Astrocyte (in vitro differentiated cells and primary cell): ENCODE measurements around the gene LYST. TPM values are rescaled to one million over a fixed set of nuclear protein-coding genes. Genes with fewer than 3 reads are reported as not detected.

Experiments
- DNase-seq: peaks from one replicate; pipeline ENCODE4 v3.0.0-alpha.2; 2010; ENCODE audit warnings: low read depth
- FAIRE-seq: peaks from 2 replicates; lab custom pipeline; 2011; peaks lifted over from hg19 to GRCh38; lab: Jason Lieb, UNC
- H2AFZ ChIP-seq: 2 replicates; pipeline ENCODE4 v1.6.0; 2012; ENCODE audit warnings: low read depth, low read length, inconsistent platforms
- H3K27ac ChIP-seq: 2 replicates; pipeline ENCODE4 v1.5.1; 2011; ENCODE audit warnings: low read depth, low read length, inconsistent platforms
- H3K27me3 ChIP-seq: 2 replicates; pipeline ENCODE4 v1.6.0; 2011; ENCODE audit warnings: low read length, inconsistent platforms; ENCODE audit not compliant: insufficient read depth
- H3K36me3 ChIP-seq: 2 replicates; pipeline ENCODE4 v1.5.1; 2011; ENCODE audit warnings: low read length, inconsistent platforms; ENCODE audit not compliant: insufficient read depth
- H3K4me1 ChIP-seq: 2 replicates; pipeline ENCODE4 v1.5.1; 2011; ENCODE audit warnings: low read length, inconsistent platforms; ENCODE audit not compliant: insufficient read depth
- H3K4me2 ChIP-seq: 2 replicates; pipeline ENCODE4 v1.6.0; 2012; ENCODE audit warnings: low read length, inconsistent platforms
- H3K4me3 ChIP-seq: 2 replicates; pipeline ENCODE4 v1.5.1; 2011; ENCODE audit warnings: low read depth, mild to moderate bottlenecking, low read length, inconsistent platforms; ENCODE audit not compliant: insufficient read depth
- H3K79me2 ChIP-seq: 2 replicates; pipeline ENCODE4 v1.6.0; 2012; ENCODE audit warnings: mild to moderate bottlenecking, low read length, inconsistent platforms; ENCODE audit not compliant: insufficient read depth
- H3K9ac ChIP-seq: 2 replicates; pipeline ENCODE4 v1.6.0; 2012; ENCODE audit warnings: mild to moderate bottlenecking, low read length, inconsistent platforms
- H3K9me3 ChIP-seq: 2 replicates; pipeline ENCODE4 v1.5.1; 2012; ENCODE audit warnings: low read depth, mild to moderate bottlenecking, low read length, inconsistent platforms; ENCODE audit not compliant: insufficient read depth
- H4K20me1 ChIP-seq: 2 replicates; pipeline ENCODE4 v1.6.0; 2012; ENCODE audit warnings: low read length, inconsistent platforms; ENCODE audit not compliant: insufficient read depth
- H3K27ac Mint-ChIP-seq: one replicate; pipeline ENCODE4 v1.8.0; 2021; ENCODE audit warnings: mild to moderate bottlenecking, mixed read lengths; ENCODE audit not compliant: unreplicated experiment
- H3K27me3 Mint-ChIP-seq: one replicate; pipeline ENCODE4 v1.8.0; 2021; ENCODE audit warnings: low read depth, mixed read lengths; ENCODE audit not compliant: unreplicated experiment
- H3K36me3 Mint-ChIP-seq: one replicate; pipeline ENCODE4 v1.8.0; 2021; ENCODE audit warnings: low read depth, mixed read lengths; ENCODE audit not compliant: unreplicated experiment
- H3K4me1 Mint-ChIP-seq: one replicate; pipeline ENCODE4 v1.8.0; 2021; ENCODE audit warnings: low read depth, mixed read lengths; ENCODE audit not compliant: unreplicated experiment
- H3K4me3 Mint-ChIP-seq: one replicate; pipeline ENCODE4 v1.8.0; 2021; ENCODE audit warnings: mild to moderate bottlenecking, moderate library complexity, mixed read lengths; ENCODE audit not compliant: unreplicated experiment
- H3K9me3 Mint-ChIP-seq: one replicate; pipeline ENCODE4 v1.8.0; 2021; ENCODE audit warnings: mild to moderate bottlenecking, mixed read lengths; ENCODE audit not compliant: unreplicated experiment
- EZH2 ChIP-seq: IDR thresholded peaks from 2 replicates; pipeline ENCODE4 v1.6.1; 2012; ENCODE audit warnings: mild to moderate bottlenecking, low read length, inconsistent platforms; ENCODE audit not compliant: insufficient read depth
- total RNA-seq: library from RNA; stranded (reverse); gene quantifications from 2 replicates; pipeline ENCODE4 v1.2.1, GENCODE V29; 2021
- TF ChIP-seq, protein P1 (sequence below): IDR thresholded peaks from 2 replicates; pipeline ENCODE4 v1.5.1; 2011; ENCODE audit warnings: low read depth, mild to moderate bottlenecking, inconsistent platforms, low read length, moderate library complexity; ENCODE audit not compliant: insufficient read depth

Gene LYST
- total RNA-seq, 1 donor from 2014 or later = 15.7 TPM

DNA sequence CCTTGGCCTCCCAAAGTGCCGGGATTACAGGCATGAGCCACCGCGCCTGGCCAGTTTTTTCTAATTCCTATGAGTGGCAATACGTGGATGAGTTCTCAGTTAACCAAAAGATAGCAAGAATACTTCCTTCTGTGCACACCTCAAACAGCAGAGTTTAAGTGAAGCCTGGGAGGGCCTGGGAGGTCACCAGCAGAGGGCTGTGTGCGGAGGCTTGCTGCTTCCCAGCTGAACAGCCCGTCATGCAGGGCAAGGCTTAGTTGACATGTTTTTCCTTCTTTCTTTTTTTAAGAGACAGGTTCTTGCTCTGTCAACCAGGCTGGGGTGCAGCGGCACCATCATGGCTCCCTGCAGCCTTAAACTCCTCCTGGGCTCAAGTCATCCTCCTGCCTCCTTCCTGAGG, 234.9 kb downstream of the LYST start:
- H3K36me3 Mint-ChIP-seq = no peaks in the 10 kb centered on the region

GRCh38 chr1:235628316-235629005, 238.2 kb downstream of the LYST start:
- Mint-ChIP-seq H3K4me1 (peaks cover 19% of the 10 kb centered on the region), H3K27me3 (peaks cover 11% of the 10 kb centered on the region), H3K36me3 (no peaks in the 10 kb centered on the region), H3K27ac (no peak overlapping the region), H3K4me3 (no peak overlapping the region), H3K9me3 (no peaks in the 10 kb centered on the region)
- no peak overlapping the region for H2AFZ ChIP-seq
- H3K9ac ChIP-seq = no peak overlapping the region
- H3K4me3 ChIP-seq = no peak overlapping the region
- FAIRE-seq = no peak
- no peaks in the 10 kb centered on the region for H3K9me3 ChIP-seq
- H3K79me2 ChIP-seq = no peaks in the 10 kb centered on the region
- TF ChIP-seq, protein P1, sequence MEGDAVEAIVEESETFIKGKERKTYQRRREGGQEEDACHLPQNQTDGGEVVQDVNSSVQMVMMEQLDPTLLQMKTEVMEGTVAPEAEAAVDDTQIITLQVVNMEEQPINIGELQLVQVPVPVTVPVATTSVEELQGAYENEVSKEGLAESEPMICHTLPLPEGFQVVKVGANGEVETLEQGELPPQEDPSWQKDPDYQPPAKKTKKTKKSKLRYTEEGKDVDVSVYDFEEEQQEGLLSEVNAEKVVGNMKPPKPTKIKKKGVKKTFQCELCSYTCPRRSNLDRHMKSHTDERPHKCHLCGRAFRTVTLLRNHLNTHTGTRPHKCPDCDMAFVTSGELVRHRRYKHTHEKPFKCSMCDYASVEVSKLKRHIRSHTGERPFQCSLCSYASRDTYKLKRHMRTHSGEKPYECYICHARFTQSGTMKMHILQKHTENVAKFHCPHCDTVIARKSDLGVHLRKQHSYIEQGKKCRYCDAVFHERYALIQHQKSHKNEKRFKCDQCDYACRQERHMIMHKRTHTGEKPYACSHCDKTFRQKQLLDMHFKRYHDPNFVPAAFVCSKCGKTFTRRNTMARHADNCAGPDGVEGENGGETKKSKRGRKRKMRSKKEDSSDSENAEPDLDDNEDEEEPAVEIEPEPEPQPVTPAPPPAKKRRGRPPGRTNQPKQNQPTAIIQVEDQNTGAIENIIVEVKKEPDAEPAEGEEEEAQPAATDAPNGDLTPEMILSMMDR = no peak
- TF ChIP-seq EZH2 = no peak
- no peak for DNase-seq
- H3K4me2 ChIP-seq = no peak overlapping the region
- H3K36me3 ChIP-seq = no peaks in the 10 kb centered on the region
- H3K4me1 ChIP-seq = peaks cover 19% of the 10 kb centered on the region
- no peaks in the 10 kb centered on the region for H4K20me1 ChIP-seq
- H3K27ac ChIP-seq = no peak overlapping the region
- no peaks in the 10 kb centered on the region for H3K27me3 ChIP-seq

More for the DNA sequence above, 234.9 kb downstream of the LYST start:
- peak overlapping the region; percentile 84 for H3K4me2 ChIP-seq
- H3K4me3 ChIP-seq = no peak overlapping the region
- H3K4me1 Mint-ChIP-seq = peaks cover 12% of the 10 kb centered on the region
- FAIRE-seq (no peak), DNase-seq (no peak)
- H3K27ac Mint-ChIP-seq = no peak overlapping the region
- no peaks in the 10 kb centered on the region for H3K27me3 ChIP-seq
- H2AFZ ChIP-seq = no peak overlapping the region
- H3K79me2 ChIP-seq = no peaks in the 10 kb centered on the region
- no peaks in the 10 kb centered on the region for H3K9me3 ChIP-seq
- no peaks in the 10 kb centered on the region for H4K20me1 ChIP-seq
- peaks cover 7% of the 10 kb centered on the region for H3K27me3 Mint-ChIP-seq
- H3K27ac ChIP-seq = no peak overlapping the region
- no peaks in the 10 kb centered on the region for H3K36me3 ChIP-seq
- peak overlapping the region; percentile 57 for H3K9ac ChIP-seq
- TF ChIP-seq EZH2 = no peak
- TF ChIP-seq, protein P1 = no peak
- no peak overlapping the region for H3K4me3 Mint-ChIP-seq
- no peaks in the 10 kb centered on the region for H3K9me3 Mint-ChIP-seq
- H3K4me1 ChIP-seq = peaks cover 13% of the 10 kb centered on the region

DNA sequence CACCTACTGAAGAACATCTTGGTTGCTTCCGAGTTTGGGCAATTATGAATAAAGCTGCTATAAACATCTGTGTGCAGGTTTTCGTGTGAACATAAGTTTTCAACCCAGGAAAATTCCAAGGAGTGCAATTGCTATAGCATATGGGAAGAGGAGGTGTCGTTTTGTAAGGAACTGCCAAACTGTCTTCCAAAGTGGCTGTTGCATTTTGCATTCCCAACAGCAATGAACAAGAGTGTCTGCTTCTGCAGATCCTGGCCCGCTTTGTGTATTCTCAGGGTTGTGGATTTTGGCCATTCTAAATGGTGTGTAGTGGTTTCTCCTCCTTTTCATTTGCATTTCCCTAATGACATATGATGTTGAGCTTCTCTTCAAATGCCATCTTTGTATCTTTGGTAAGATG, 240.9 kb downstream of the LYST start:
- peaks cover 6% of the 10 kb centered on the region for H3K4me1 ChIP-seq
- H3K27ac Mint-ChIP-seq = no peak overlapping the region
- no peaks in the 10 kb centered on the region for H3K79me2 ChIP-seq
- no peaks in the 10 kb centered on the region for H3K36me3 Mint-ChIP-seq
- H3K36me3 ChIP-seq = no peaks in the 10 kb centered on the region
- FAIRE-seq (no peak), DNase-seq (no peak)
- H3K27ac ChIP-seq = no peak overlapping the region
- no peaks in the 10 kb centered on the region for H4K20me1 ChIP-seq
- H2AFZ ChIP-seq = no peak overlapping the region
- H3K4me1 Mint-ChIP-seq = peaks cover 10% of the 10 kb centered on the region
- no peaks in the 10 kb centered on the region for H3K9me3 Mint-ChIP-seq
- no peak for TF ChIP-seq EZH2
- TF ChIP-seq, protein P1 = no peak
- H3K27me3 ChIP-seq = no peaks in the 10 kb centered on the region
- H3K4me3 Mint-ChIP-seq = no peak overlapping the region
- H3K4me3 ChIP-seq = no peak overlapping the region
- H3K9ac ChIP-seq = no peak overlapping the region
- no peak overlapping the region for H3K4me2 ChIP-seq
- H3K9me3 ChIP-seq = no peaks in the 10 kb centered on the region
- peaks cover 12% of the 10 kb centered on the region for H3K27me3 Mint-ChIP-seq
